Skin epidermis (tissue), 12 donors: ENCODE measurements around the gene DPF1.
"Not testable (repeated sequence)": the region's sequence is repeated elsewhere in the genome, so short reads cannot be mapped to it uniquely, and the experiment has no call there.

ENCODE experiments used
- H3K27ac ChIP-seq, 21 experiments: fragments of 200-600 bp; sonication (generic) in 11 of 21; one replicate each; pipeline ENCODE4 v1.5.0; 2020; ENCODE audit warnings: mild to moderate bottlenecking in 3 of 21, inconsistent platforms in 2 of 21, moderate library complexity in 2 of 21
- H3K4me3 ChIP-seq, 7 experiments: fragments of 200-600 bp; sonication (generic) in 2 of 7; one replicate each; pipeline ENCODE4 v1.5.0; 2020; ENCODE audit warnings: inconsistent platforms in 2 of 7, mild to moderate bottlenecking in 2 of 7, moderate library complexity in 1 of 7

Gene DPF1

DNA sequence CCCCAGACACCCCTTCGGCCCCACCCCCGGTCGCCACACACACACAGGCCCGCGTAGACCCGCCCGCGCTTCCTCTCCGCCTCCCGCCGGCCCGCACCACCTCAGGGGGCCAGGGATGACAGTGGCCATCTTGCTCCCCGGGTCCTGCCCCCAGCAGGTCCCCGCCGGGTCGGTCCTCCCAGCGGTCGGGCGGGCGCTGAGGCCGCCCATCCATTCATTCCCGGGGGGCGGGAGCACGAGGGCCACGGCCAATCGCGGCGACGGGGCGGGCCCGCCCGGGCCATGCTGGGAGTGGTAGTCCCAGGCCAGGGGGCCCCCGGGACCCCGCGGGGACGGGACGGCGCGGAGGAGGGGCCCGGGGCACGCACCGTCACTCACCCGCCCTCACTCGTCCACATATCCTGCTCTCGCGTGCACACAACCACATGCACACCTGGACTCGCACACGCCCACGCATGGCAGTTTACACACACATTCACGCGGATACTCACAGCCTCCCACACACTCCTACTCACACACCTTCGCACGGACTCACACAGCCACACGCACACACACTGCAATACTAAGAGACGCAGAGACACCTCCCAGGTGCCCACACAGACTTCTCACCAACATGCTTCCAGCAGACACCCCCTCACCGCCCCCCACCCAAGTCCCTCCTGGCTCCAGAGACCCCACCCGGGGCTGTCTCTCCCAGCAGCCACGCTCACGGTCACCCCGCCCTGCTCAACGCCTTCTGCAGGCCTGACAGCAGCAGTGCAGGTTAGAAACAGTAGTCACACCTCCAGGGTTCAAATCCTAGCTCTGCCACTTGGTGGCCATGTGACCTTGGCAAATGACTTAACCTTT is at the start of gene DPF1:
TSS of gene DPF1 (minus strand) at position 209 of the 849 bp plus-strand sequence. CDS start at position 129, 80 bp downstream.
- H3K27ac ChIP-seq = no peak within 1 kb of the TSS
- peak within 1 kb of the TSS; percentile 15 to 38 (median 31) for H3K4me3 ChIP-seq

DNA sequence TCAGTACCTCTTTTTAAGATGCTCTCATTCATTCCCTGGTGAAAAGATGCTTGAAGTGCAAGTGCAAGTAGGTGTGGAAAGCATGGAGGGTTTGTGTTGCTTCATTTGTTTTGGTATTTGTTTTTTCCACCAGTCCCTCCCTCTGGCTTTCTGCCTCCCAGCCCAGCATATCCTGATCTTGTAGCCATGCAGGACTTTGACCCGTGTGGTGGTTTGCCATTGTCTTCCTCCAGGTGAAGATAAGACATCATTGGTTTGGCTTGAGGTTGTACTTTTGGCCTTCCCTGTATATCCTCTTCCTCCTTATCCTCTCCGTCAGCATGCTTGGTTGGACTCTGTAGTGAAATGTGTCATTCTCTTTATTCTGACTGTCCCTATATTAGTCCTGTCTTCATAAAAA is 49.5 kb upstream of the DPF1 start:
- Histone ChIP-seq H3K27ac (no peak overlapping the region), H3K4me3 (no peak overlapping the region)

DNA sequence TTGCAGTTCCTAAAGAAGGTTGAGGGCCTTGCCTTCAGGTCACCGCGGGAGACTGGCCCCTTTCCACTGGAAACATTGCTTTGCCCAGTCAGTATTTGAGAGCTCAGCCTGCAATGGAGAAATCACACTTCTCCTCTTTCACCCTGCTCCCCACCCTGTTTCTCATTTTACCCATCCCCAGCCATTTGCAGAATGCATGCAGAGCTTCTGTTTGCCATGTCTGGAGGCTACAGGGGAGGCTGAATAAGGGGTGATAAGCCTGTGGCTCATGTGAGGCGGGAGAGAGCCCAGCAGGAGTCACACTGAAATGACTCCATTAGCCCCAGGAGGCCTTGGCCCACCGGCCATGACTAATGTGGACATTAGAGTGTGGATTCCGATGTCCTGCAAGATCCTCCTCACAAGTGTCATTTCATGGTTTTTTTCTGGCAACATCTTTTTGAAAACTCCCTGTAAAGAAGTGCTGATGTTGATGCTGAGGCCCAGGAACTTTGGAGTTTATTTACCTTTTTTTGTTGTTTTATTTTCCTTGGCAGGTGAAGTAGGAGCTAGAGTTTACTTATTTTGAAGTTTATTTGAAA is 46.7 kb upstream of the DPF1 start:
- Histone ChIP-seq H3K4me3 (no peak overlapping the region), H3K27ac (no peak overlapping the region)

DNA sequence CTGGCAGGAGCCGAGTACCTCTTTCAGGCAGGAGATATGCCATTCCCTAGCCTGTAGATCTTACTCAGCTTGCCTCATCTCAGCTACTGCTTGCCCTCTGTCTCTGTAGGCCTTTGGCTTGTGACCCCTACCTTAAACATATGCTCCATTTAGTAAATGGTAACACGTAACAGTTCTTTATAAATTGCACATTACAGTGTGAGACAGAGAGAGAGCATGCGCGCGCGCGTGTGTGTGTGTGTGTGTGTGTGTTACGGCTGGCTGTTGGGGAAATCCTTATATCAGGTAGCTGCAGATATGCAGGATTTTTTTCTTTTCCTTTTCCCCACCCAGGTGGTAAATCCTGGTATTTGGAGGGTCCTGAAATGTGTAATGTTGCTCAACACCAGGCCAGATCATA is 44.5 kb upstream of the DPF1 start:
- H3K4me3 ChIP-seq = no peak overlapping the region
- H3K27ac ChIP-seq = peak overlapping the region in 3 of 21 experiments; percentile 12 to 85 (median 51)

DNA sequence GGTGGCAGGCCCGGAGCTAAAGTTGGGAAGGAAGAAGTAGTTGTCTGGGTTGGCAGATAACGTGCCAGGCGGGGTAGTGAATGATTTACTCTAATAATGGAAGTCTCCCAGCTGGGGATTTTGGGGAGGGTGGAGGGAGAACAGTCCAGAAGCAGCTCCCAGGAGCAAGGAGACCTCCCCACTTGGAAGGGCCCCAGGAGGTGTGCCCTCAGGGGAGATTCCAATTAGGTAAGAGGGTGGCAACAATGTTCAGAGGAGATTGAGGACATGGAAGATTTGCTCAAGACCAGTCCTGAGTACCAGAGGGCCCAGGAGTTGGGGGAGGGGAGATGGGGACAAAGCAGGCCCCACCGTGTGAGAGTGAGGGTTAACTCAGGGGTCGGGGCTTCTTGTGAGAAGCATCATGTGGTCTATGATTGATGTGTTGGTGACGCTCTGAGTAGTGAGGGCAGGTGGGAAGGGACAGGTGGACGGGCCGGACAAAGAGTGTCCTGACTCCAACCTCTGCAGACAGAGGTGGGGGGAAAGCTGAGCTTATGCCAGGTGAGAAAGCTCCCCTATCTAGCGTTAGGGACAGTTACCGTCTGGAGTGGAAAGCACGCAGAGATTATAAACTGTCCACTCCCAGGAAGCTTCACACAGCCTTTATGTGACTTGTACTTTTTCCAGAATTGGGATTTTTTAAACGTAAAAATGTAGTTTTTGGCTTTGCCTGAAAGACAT is 43.9 kb upstream of the DPF1 start:
- Histone ChIP-seq H3K27ac (peak overlapping the region in 7 of 21 experiments; percentile 0 to 85 (median 33)), H3K4me3 (peak overlapping the region in 1 of 7 experiments; percentile 71)

DNA sequence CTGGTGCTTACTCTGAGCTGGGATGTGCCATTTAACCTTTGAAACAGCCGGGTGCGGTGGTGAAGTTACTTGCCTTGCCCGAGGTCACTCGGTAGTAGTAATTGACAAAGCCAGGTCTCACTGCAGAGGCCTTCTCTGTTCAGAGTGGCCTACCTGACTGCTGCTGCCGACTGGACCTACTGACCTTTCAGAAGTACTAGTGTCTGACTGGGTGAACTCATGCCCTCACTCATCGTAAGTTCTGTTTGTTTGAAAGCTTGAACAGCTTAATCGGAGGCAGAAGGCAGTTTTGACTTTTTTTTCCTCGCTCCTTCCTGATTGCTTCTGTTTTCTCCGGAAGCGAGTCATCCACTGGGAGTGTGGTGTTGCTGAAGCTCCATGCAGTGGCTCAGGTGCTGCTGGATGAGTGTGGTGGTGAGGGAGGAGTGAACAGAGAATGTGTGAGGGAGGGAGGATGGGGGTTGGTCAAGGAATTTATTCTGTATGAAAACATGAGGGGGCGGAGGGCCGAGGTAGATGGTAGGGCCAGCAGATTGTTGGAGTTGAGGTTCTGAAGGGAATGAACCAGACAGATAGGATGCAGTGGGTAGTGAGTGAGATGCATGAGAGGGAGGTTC is 43.1 kb upstream of the DPF1 start:
- H3K27ac ChIP-seq = peak overlapping the region in 11 of 21 experiments; percentile 33 to 96 (median 63)
- H3K4me3 ChIP-seq = peak overlapping the region in 6 of 7 experiments; percentile 11 to 75 (median 68)

DNA sequence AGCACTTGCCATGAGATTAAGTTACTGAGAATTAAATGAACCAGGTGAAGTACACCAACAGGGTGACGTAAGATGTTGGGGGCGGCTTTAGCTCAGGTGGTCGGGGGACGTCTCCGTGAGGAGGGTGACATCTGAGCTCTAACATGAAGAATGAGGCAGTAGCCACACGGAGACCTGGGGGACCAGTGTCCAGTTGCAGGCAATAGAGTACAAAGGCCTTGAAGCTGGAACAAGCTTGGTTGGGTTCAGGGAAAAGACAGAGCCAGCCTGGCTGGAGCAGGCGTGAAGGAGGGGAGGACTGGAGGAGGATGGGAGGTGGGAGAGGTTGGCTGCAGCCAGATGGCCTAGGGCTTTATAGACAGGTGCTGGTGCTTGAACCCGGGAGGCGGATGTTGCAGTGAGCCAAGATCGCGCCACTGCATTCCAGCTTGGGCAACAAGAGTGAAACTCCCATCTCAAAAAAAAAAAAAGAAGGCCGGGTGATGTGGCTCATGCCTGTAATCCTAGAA is 42.0 kb upstream of the DPF1 start:
- Histone ChIP-seq H3K27ac (peak overlapping the region in 17 of 21 experiments; percentile 14 to 96 (median 88)), H3K4me3 (peak overlapping the region; percentile 50 to 75 (median 64))

DNA sequence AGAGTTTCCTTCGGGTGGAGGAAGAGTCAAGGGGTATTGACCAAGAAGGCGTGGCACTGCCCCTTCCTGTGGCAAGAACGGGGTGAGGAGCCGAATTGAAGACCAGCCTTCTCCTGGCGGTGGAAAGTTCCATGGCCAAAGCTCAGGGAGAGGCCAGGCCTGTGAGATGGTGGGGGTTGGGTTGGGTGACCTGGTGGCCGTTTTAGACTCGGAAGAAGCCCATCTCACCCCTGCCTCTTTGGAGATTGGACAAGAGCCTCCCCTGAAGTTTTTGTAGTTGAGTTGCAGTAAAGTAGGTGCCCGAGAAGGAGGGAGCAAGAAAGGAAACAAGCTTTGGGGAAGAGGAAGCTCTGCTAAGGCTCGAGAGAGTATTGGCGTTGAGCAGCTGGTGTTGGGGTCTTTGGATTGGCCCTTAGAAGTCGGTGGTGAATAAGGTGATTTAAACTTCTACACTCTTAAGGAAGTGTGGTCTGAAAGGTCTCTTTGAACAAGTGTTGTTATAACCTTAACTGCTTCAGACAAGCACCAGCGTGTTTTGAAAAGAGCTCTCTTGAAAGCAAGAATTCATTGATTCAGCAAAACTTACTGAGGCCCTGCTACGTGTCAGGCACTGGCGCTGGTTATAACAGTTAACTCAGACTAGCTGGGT is 41.3 kb upstream of the DPF1 start:
- H3K27ac ChIP-seq = peak overlapping the region; percentile 66 to 96 (median 86)
- peak overlapping the region; percentile 50 to 75 (median 64) for H3K4me3 ChIP-seq

DNA sequence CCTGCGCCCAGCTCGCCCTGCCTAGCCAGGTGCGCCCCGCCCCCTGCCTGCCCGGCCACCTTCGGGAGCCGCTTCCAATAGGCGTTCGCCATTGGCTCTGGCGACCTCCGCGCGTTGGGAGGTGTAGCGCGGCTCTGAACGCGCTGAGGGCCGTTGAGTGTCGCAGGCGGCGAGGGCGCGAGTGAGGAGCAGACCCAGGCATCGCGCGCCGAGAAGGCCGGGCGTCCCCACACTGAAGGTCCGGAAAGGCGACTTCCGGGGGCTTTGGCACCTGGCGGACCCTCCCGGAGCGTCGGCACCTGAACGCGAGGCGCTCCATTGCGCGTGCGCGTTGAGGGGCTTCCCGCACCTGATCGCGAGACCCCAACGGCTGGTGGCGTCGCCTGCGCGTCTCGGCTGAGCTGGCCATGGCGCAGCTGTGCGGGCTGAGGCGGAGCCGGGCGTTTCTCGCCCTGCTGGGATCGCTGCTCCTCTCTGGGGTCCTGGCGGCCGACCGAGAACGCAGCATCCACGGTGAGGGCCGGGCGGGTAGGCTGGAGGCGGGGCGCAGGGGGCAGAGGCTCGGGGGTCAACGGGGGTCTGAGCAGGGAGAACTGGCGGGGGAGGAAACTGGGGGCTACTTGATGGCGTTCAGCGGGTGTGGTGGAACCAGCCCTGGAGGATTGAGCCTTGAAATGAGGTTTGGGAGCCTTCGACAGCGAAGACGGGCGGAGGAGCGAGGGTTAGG is 40.6 kb upstream of the DPF1 start, which contains the start of gene SPINT2:
TSS of gene SPINT2 (plus strand) at position 88 of the 727 bp plus-strand sequence. CDS start at position 408, 320 bp downstream.
- peak within 1 kb of the TSS; percentile 66 to 96 (median 86) for H3K27ac ChIP-seq
- H3K4me3 ChIP-seq = peak within 1 kb of the TSS; percentile 50 to 75 (median 64)

DNA sequence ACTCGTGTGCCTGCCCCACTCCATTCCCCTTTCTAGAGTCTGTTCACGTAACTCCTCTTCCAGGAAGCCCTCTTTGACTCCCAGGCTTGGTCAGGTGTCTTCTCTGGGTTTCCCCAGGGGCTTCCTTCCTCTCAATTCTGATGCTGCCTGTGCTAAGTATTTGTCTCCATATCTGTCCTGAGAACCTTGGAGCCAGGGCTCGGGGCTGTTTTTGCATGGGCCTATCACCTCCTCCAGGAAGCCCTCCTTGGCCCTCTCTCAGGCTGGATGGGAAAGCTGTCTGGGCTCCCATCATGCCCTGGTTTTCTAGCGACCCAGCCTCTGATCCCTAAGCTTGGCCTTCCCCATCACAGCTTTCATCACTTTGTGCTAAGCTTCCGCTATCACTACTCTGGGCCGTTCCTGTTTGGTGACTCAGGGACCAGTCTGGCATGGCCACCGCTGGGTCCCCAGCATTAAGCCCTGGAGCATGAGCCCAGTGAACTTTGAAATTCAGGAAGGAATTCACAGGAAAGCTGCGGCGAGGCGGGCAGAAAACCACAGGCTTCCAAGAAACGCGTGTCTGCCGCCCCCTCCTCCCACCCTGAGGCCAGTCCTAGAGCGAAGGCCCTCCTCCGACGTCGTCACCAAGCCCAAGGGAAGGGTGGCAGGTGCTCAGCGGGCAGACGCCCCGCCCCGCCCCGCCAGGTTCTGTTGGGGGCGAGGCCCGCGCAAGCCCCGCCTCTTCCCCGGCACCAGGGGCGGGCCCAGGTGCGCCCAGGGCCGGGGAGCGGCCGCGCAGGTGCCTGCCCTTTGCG is 39.9 kb upstream of the DPF1 start:
- peak overlapping the region; percentile 66 to 96 (median 86) for H3K27ac ChIP-seq
- peak overlapping the region; percentile 50 to 75 (median 64) for H3K4me3 ChIP-seq

DNA sequence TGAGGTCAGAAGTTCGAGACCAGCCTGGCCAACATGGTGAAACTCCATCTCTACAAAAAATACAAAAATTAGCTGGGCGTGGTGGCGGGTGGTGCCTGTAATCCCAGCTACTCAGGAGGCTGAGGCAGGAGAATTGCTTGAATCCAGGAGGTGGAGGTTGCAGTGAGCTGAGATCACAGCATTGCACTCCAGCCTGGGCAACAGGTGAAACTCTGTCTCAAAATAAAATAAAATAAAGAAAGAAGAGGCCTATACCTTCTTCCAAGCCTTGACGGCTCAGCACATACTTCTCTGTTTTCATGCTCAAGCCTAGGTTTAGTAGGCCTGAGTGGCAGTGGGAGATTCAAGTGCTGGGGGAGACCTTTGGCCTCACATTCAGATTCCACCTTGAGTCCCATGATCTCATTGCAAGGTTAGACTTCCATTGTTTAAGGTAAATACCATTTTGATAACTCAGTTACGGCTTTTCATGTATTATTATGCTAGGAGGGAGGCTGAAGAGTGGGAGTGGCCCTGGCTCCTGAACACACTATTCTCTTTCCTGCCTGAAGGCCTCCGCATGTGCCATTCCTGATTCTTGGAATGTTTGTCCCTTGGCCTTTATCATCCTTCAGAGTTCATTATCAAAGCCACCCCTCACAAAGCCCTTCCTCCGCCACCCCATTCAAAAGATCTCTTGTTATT is 38.7 kb upstream of the DPF1 start:
- H3K4me3 ChIP-seq = no peak overlapping the region
- H3K27ac ChIP-seq = peak overlapping the region in 1 of 21 experiments; percentile 38

DNA sequence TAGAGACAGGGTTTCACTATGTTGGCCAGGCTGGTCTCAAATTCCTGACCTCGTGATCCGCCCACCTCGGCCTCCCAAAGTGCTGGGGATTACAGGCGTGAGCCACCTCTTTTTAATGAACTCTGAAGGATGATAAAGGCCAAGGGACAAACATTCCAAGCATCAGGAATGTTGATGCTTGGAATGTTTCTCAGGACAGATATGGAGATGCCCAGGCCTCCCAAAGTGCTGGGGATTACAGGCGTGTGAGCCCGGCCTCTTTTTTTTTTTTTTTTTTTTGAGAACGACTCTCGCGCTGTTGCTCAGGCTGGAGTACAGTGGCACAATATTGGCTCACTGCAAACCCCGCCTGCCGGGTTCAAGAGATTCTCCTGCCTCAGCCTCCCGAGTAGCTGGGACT is 37.9 kb upstream of the DPF1 start:
- not testable (repeated sequence) for H3K27ac ChIP-seq, H3K4me3 ChIP-seq

DNA sequence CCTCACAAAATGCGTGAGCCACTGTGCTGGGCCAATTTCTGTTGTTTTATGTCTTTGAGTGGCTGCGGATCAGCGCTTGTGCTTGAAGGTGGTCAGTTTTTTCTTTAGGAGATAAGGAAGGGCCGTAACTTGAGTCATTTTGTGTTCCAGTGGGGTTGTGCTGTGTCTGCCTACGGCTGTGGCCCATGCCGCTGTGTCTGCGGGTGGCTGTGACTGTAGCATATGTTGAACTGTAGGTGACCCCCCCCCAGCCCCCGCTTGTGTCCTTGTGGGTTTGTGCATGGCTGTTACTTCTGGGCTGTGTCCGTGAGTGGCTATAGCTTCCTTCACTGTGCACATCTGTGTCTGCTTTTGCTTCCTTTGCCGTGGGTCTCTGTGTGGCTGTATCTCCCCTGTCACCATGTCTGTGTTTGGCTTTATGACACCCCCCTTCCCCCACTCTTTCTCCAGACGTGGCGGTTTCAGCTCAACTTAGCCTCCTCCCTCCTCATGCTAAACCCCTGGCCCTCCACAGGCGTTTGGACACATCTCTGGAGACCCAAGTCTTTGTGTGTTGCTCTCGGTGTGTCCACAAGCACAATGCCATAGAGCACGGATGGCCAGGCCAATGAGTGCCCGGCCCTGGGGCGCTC is 31.5 kb upstream of the DPF1 start:
- Histone ChIP-seq H3K4me3 (peak overlapping the region in 6 of 7 experiments; percentile 18 to 29 (median 22)), H3K27ac (peak overlapping the region in 2 of 21 experiments; percentile 25 to 48)

DNA sequence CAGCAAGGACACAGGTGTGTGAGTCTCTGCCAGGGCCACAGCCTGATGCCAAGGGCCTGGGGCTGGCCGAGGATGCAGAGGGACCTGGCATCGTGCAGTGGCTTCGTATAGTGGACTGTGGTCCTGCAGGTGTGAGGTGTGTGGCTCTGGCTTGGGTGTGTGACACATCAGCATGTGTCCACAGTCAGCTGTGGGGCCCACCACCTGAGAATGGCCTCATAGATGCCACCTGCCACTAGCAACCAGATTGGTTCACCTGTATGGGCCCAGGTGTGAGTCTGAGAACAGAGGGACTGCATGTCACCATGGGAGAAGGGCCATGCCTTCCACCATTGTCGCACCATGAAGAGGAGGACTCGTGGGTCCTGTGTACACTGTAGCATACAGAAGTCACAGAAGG is 29.8 kb upstream of the DPF1 start:
- Histone ChIP-seq H3K27ac (peak overlapping the region in 11 of 21 experiments; percentile 11 to 80 (median 69)), H3K4me3 (no peak overlapping the region)

DNA sequence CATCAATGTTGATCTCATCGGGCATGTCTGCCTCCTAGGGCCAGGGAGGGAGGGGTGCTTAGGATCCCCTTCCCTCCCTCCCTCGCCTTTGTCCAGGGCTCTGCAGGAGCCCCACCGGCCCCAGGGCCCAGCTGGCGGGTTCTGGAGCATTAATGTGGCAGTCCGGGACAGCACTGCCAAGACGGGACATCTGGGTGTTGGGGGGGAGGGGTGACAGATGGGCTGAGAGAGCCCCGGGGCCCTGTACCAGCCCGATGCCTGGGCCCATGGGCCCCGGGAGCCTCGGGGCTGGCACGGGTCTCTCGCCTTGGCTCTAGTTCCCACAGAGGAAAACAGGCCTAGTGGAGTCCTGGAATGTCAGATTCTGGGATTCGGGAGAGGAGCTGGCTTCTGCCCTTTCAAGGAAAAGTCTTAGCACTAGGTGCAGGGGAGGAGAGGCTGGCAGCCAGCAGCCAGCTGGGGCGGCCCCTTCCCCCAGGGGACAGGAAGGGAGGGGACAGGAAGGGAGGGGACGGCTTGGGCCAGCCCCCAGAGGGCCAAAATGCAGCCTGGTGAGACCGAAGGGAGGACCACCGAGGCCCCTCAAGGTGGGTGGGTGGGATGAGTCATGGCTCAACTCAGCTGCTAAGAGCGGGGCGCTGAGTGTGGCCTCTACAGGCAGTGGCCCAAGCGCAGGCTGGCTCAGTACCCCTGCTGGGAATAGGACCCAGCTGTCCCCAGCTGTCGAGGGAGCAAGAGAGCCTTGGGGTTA is 29.1 kb upstream of the DPF1 start:
- Histone ChIP-seq H3K27ac (peak overlapping the region in 13 of 21 experiments; percentile 4 to 80 (median 61)), H3K4me3 (peak overlapping the region in 1 of 7 experiments; percentile 12)

DNA sequence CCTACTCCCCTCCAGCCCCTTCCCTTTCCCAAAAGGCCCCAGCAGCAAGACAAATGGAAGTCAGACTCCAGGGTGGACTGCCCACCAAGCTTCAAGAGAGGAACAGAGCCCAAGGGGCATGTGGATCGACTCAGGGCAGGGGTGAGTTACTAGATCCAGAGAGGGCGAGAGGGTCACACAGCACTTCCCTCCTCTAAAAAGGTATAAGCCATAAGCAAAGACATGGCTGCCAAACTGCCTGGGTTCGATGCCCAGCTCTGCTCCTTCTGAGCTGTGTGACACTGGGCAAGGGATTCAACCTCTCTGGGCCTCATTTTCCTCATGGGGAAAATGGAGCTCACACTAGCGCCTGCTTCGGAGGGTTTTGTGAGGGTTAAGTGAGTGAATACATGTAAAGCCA is 28.4 kb upstream of the DPF1 start:
- H3K4me3 ChIP-seq = no peak overlapping the region
- H3K27ac ChIP-seq = peak overlapping the region in 13 of 21 experiments; percentile 4 to 80 (median 61)
